ENCODE measurements around the gene MAFG. TPM values are rescaled to one million over a fixed set of nuclear protein-coding genes. Genes with fewer than 3 reads are reported as not detected.

Gene MAFG
- total and polyA plus RNA-seq, 2 of the 13 experiments (the other 11 are each of a cell fraction or from before 2014, with no cell fraction given) = 14.5 to 20.0 TPM

GRCh38 chr17:81952792-81953228, 25.3 kb upstream of the MAFG start (continued):
- TF ChIP-seq, protein P1, sequence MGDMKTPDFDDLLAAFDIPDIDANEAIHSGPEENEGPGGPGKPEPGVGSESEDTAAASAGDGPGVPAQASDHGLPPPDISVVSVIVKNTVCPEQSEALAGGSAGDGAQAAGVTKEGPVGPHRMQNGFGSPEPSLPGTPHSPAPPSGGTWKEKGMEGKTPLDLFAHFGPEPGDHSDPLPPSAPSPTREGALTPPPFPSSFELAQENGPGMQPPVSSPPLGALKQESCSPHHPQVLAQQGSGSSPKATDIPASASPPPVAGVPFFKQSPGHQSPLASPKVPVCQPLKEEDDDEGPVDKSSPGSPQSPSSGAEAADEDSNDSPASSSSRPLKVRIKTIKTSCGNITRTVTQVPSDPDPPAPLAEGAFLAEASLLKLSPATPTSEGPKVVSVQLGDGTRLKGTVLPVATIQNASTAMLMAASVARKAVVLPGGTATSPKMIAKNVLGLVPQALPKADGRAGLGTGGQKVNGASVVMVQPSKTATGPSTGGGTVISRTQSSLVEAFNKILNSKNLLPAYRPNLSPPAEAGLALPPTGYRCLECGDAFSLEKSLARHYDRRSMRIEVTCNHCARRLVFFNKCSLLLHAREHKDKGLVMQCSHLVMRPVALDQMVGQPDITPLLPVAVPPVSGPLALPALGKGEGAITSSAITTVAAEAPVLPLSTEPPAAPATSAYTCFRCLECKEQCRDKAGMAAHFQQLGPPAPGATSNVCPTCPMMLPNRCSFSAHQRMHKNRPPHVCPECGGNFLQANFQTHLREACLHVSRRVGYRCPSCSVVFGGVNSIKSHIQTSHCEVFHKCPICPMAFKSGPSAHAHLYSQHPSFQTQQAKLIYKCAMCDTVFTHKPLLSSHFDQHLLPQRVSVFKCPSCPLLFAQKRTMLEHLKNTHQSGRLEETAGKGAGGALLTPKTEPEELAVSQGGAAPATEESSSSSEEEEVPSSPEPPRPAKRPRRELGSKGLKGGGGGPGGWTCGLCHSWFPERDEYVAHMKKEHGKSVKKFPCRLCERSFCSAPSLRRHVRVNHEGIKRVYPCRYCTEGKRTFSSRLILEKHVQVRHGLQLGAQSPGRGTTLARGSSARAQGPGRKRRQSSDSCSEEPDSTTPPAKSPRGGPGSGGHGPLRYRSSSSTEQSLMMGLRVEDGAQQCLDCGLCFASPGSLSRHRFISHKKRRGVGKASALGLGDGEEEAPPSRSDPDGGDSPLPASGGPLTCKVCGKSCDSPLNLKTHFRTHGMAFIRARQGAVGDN (CRISPR knock-in tag; IDR thresholded peaks at IDR 0.05) = peak; percentile 39
- TF ChIP-seq ZNF574 (CRISPR knock-in tag; IDR thresholded peaks at IDR 0.05) (0 out of 2 replicates have a peak, but pooled peaks have one; percentile 27), AGO2 (optimal IDR thresholded peaks at IDR 0.05; ENCODE audit: low read depth, low read length) (peak; percentile 100), ZNF7 (CRISPR knock-in tag; IDR thresholded peaks at IDR 0.05) (no peak), SP1 (IDR thresholded peaks at IDR 0.05) (no peak), SP1 (CRISPR knock-in tag; IDR thresholded peaks at IDR 0.05) (no peak), GMEB2 (CRISPR knock-in tag; IDR thresholded peaks at IDR 0.05; ENCODE audit: low read depth) (no peak), HIVEP1 (CRISPR knock-in tag; IDR thresholded peaks at IDR 0.05) (no peak), ZC3H13 (CRISPR knock-in tag; IDR thresholded peaks at IDR 0.05) (peak; percentile 62), HNRNPK (IDR thresholded peaks at IDR 0.05; ENCODE audit: low read depth, low read length, poor library complexity, severe bottlenecking) (no peak), SIX4 (CRISPR knock-in tag; IDR thresholded peaks at IDR 0.05) (no peak), NFIB (CRISPR knock-in tag; IDR thresholded peaks at IDR 0.05; ENCODE audit: borderline replicate concordance) (no peak), HNRNPL (IDR thresholded peaks at IDR 0.05; ENCODE audit: low read depth, low read length) (peak; percentile 76), HDAC1 (CRISPR knock-in tag; IDR thresholded peaks at IDR 0.05) (0 out of 2 replicates have a peak, but pooled peaks have one; percentile 4), HOXA3 (CRISPR knock-in tag; IDR thresholded peaks at IDR 0.05) (0 out of 2 replicates have a peak, but pooled peaks have one; percentile 15), ZNF446 (CRISPR knock-in tag; IDR thresholded peaks at IDR 0.05) (no peak), ZNF75D (CRISPR knock-in tag; IDR thresholded peaks at IDR 0.05; ENCODE audit: borderline replicate concordance) (no peak), TFE3 (CRISPR knock-in tag; IDR thresholded peaks at IDR 0.05) (0 out of 2 replicates have a peak, but pooled peaks have one; percentile 11), GZF1 (CRISPR knock-in tag; IDR thresholded peaks at IDR 0.05) (no peak), GATAD1 (CRISPR knock-in tag; IDR thresholded peaks at IDR 0.05) (no peak)

Measured in HepG2 (cell line).